Uterus (tissue), 4 donors: ENCODE data around the gene GPD1L. TPM values are rescaled to one million over a fixed set of nuclear protein-coding genes. Genes with fewer than 3 reads are reported as not detected.

Experiments
- DNase-seq, 2 donors: peaks; one replicate each; pipeline ENCODE4 v3.0.0-alpha.2; 2019 to 2020
- H3K27ac ChIP-seq, 2 donors: fragments of 200-600 bp; sonication (generic); 1 replicate in 1 of 2; 2 replicates in 1 of 2; pipeline ENCODE4 v1.5.1; 2016 to 2018
- H3K27me3 ChIP-seq, 2 donors: fragments of 200-600 bp; sonication (generic); one replicate each; pipeline ENCODE4 v1.5.1; 2018 to 2019; ENCODE audit warnings: control low read depth in 1 of 2
- H3K36me3 ChIP-seq, 2 donors: fragments of 200-600 bp; sonication (generic); one replicate each; pipeline ENCODE4 v1.5.1; 2019; ENCODE audit warnings: control low read depth in 1 of 2
- H3K4me1 ChIP-seq, 2 donors: fragments of 200-600 bp; sonication (generic); one replicate each; pipeline ENCODE4 v1.5.1; 2018 to 2019; ENCODE audit warnings: control low read depth in 1 of 2
- H3K4me3 ChIP-seq, 2 donors: fragments of 200-600 bp; sonication (generic); 1 replicate in 1 of 2; 2 replicates in 1 of 2; pipeline ENCODE4 v1.5.1; 2018 to 2019; ENCODE audit warnings: mild to moderate bottlenecking in 1 of 2
- H3K9me3 ChIP-seq, 2 donors: fragments of 200-600 bp; sonication (generic); one replicate each; pipeline ENCODE4 v1.5.1; 2019; ENCODE audit warnings: control low read depth in 1 of 2
- POLR2A ChIP-seq, 2 donors: fragments of 450-650 bp; IDR thresholded peaks; one replicate each; pipeline ENCODE4 v1.6.1; 2016; ENCODE audit warnings: antibody characterized with exemption in 2 of 2, mild to moderate bottlenecking in 1 of 2, moderate library complexity in 1 of 2
- intact Hi-C: fragments of 100-400 bp; cut with DNase I; formaldehyde crosslinking; loops from one replicate; pipeline ENCODE4 v1.15.1; 2023; ENCODE audit warnings: low total_unique reads
- total RNA-seq, 4 donors: library from RNA; depleted of rRNA in 3 of 4; stranded (reverse); fragments of >200 nt in 3 of 4; gene quantifications; one replicate each; pipeline versions ENCODE4 v1.1.0 to v1.2.4, GENCODE V29; 2014 to 2023
- TF ChIP-seq, protein P1 (sequence below), 4 experiments: fragments of 200-600 bp in 2 of 4; fragments of 450-650 bp in 2 of 4; sonication (generic) in 2 of 4; IDR thresholded peaks; one replicate each; pipeline ENCODE4 v1.5.1; 2016 to 2019; ENCODE audit warnings: antibody characterized with exemption in 4 of 4, mild to moderate bottlenecking in 2 of 4, moderate library complexity in 1 of 4
- donor health status: DM: yes; HTN: yes; CAD: no.

The GPD1L gene
- total RNA-seq, 4 donors from 2014 or later, result 32.5 to 46.2 (median 41.1) TPM

DNA sequence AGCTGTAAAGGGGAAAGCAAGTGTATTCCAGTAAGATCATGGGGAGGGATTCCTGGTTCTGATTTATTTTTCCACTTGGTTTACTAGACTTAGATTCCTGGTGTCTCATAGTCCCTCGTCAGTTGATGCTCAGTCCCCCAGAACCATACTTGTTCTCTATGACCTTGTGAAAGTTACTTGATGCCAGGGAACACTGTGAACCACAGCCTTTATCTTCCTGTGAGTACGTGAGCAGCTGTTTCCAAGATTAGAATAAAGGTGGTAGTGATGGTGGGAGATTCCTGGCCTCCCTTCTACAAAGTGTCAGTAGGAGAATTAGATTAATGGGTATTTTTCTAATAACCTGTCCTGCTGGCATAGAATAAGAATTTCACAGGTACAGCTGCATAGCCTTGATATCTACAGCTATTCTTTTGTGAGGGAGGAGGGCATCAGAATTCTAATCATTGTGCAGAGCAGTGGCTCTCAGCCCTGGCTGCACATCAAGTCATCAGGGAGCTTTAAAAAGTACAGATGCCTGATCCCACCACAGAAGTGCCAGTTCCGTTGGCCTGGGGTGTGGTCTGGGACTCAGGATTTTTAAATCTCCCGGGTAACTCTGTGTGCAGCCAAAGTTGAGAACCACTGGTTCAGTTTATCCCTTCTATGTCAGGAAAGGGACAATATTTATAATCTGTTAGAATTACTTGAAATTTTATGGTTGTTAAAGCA lies 20.0 kb downstream of the GPD1L start:
- intact Hi-C loops, result no loop called here

DNA sequence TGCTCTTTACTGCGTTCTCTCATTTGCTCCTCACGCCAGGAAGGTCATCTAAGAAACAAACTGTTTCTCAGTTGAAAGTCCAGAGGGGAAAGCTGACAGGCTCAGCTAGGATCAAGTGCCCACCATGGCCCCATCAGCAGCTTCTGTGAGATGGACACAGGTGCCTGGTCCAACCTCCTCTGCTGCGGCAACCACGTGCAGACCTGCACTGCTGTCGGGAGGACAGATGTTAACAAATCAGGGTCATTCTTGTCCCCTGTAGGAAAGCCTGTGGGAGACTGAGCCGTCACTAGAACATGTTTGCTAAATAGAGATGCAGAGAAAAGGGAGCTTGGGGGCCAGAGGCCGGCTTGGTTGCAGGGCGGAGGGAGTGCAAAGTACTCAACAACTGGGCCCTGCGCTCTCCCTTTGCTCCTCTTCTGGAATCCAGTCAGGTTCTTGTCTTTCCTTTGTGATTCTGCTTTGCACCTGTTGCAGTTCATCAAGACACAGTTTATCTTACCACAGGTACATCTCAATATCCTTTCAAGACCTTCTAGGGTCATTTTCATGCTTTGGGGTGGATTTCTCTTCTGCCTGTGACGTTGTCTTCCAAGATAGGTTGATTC lies 20.9 kb downstream of the GPD1L start:
- intact Hi-C loops, result no loop called here
- Histone ChIP-seq H3K4me1 (no peaks in the 10 kb centered on the region), H3K27me3 (no peaks in the 10 kb centered on the region), H3K36me3 (no peaks in the 10 kb centered on the region), H3K4me3 (no peak overlapping the region), H3K9me3 (no peaks in the 10 kb centered on the region), H3K27ac (no peak overlapping the region)
- DNase-seq, result no peak
- TF ChIP-seq, protein P1, sequence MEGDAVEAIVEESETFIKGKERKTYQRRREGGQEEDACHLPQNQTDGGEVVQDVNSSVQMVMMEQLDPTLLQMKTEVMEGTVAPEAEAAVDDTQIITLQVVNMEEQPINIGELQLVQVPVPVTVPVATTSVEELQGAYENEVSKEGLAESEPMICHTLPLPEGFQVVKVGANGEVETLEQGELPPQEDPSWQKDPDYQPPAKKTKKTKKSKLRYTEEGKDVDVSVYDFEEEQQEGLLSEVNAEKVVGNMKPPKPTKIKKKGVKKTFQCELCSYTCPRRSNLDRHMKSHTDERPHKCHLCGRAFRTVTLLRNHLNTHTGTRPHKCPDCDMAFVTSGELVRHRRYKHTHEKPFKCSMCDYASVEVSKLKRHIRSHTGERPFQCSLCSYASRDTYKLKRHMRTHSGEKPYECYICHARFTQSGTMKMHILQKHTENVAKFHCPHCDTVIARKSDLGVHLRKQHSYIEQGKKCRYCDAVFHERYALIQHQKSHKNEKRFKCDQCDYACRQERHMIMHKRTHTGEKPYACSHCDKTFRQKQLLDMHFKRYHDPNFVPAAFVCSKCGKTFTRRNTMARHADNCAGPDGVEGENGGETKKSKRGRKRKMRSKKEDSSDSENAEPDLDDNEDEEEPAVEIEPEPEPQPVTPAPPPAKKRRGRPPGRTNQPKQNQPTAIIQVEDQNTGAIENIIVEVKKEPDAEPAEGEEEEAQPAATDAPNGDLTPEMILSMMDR (IDR thresholded peaks at IDR 0.05), result no peak
- no peak for TF ChIP-seq POLR2A (IDR thresholded peaks at IDR 0.05)

More for the DNA sequence above, 20.0 kb downstream of the GPD1L start:
- TF ChIP-seq POLR2A (IDR thresholded peaks at IDR 0.05), result no peak
- TF ChIP-seq, protein P1 (IDR thresholded peaks at IDR 0.05), result no peak
- no peaks in the 10 kb centered on the region for H3K9me3 ChIP-seq
- no peaks in the 10 kb centered on the region for H3K36me3 ChIP-seq
- no peak overlapping the region for H3K4me3 ChIP-seq
- H3K4me1 ChIP-seq, result no peaks in the 10 kb centered on the region
- no peak overlapping the region for H3K27ac ChIP-seq
- DNase-seq, result no peak
- H3K27me3 ChIP-seq, result no peaks in the 10 kb centered on the region

GRCh38 chr3:32128936-32129335 lies 22.5 kb downstream of the GPD1L start:
- H3K4me3 ChIP-seq, result no peak overlapping the region
- no peaks in the 10 kb centered on the region for H3K27me3 ChIP-seq
- H3K27ac ChIP-seq, result no peak overlapping the region
- intact Hi-C loops, result no loop called here
- no peaks in the 10 kb centered on the region for H3K4me1 ChIP-seq
- H3K9me3 ChIP-seq, result no peaks in the 10 kb centered on the region
- H3K36me3 ChIP-seq, result no peaks in the 10 kb centered on the region
- no peak for DNase-seq
- TF ChIP-seq POLR2A (IDR thresholded peaks at IDR 0.05), result no peak
- TF ChIP-seq, protein P1 (IDR thresholded peaks at IDR 0.05), result no peak

- TF ChIP-seq, protein P1 (IDR thresholded peaks at IDR 0.05), result no peak
- TF ChIP-seq POLR2A (IDR thresholded peaks at IDR 0.05), result no peak
- Histone ChIP-seq H3K9me3 (no peaks in the 10 kb centered on the region), H3K4me1 (no peaks in the 10 kb centered on the region), H3K27me3 (no peaks in the 10 kb centered on the region), H3K36me3 (no peaks in the 10 kb centered on the region), H3K4me3 (no peak overlapping the region), H3K27ac (no peak overlapping the region)
- no peak for DNase-seq
- intact Hi-C loops, result no loop called here
Measured at GRCh38 chr3:32129832-32130231, 23.4 kb downstream of the GPD1L start.

DNA sequence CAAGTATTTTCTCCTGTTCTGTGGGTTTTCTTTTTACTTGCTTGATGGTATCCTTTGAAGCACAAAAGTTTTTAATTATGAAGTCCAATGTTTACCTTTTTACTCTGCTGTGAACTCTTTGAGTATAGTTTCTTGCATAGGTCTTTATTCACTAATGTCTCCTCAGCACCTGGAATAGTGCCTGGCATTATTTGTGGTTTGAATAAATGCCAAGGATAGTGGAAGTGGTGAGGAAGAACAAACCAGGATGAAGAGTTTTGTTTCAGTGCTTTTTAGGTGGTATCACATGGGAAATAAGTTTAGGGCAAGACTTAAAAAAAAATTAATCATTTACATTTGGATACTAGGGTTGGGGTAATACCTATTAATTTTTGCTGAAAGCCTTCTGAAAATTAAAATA lies 25.7 kb downstream of the GPD1L start:
- Histone ChIP-seq H3K4me3 (no peak overlapping the region), H3K27me3 (no peaks in the 10 kb centered on the region), H3K4me1 (no peaks in the 10 kb centered on the region), H3K27ac (no peak overlapping the region), H3K36me3 (no peaks in the 10 kb centered on the region), H3K9me3 (no peaks in the 10 kb centered on the region)
- TF ChIP-seq, protein P1 (IDR thresholded peaks at IDR 0.05), result no peak
- TF ChIP-seq POLR2A (IDR thresholded peaks at IDR 0.05), result no peak
- intact Hi-C loops, result no loop called here
- no peak for DNase-seq
